Stimulated activated CD8-positive, alpha-beta memory T cell treated with anti-CD3 and anti-CD28 coated beads, Interleukin-4, amount 100 ng/mL, for 24 hours (primary cell): ENCODE results near the gene ZNF732.
"Not testable (repeated sequence)": the region's sequence is repeated elsewhere in the genome, so short reads cannot be mapped to it uniquely, and the experiment has no call there.

Experiments
- DNase-seq: peaks from one replicate; pipeline ENCODE4 v3.0.0-alpha.2; 2020; ENCODE audit warnings: low read depth

The ZNF732 gene

GRCh38 chr4:253936-254756, 51.1 kb downstream of the ZNF732 start:
- DNase-seq = no peak

- DNase-seq = no peak
These were observed 53.1 kb downstream of the ZNF732 start for GRCh38 chr4:252065-252601.

- peak; percentile 17 for DNase-seq
These were observed 60.8 kb downstream of the ZNF732 start for GRCh38 chr4:244471-244870.

- DNase-seq = no peak
These were observed 61.8 kb downstream of the ZNF732 start for GRCh38 chr4:243426-243825.

GRCh38 chr4:242121-242848, 63.0 kb downstream of the ZNF732 start:
- DNase-seq = peak; percentile 24

- DNase-seq = not testable (repeated sequence)
These were observed 63.9 kb downstream of the ZNF732 start for GRCh38 chr4:241411-241810.

- DNase-seq = no peak
These were observed 69.2 kb downstream of the ZNF732 start for GRCh38 chr4:236028-236427.

GRCh38 chr4:234178-234577, 71.1 kb downstream of the ZNF732 start:
- no peak for DNase-seq

- DNase-seq = no peak
These were observed 81.3 kb downstream of the ZNF732 start for GRCh38 chr4:223913-224497.
